K562 (cell line): ENCODE data around the gene AGK. TPM values are rescaled to one million over a fixed set of nuclear protein-coding genes. Genes with fewer than 3 reads are reported as not detected.

Experiments
- ATAC-seq: fragments of 200-7000 bp; cut with Tn5 transposase; 3 replicates; pipeline ENCODE4 v1.9.1; 2020; ENCODE audit warnings: moderate library complexity
- BruUV-seq: library from RNA; stranded (reverse); fragments of 400-500 nt; replicated peaks from 2 replicates; lab custom pipeline; 2021; lab: Mats Ljungman, UMichigan
- CTCF ChIA-PET: fragments of 300-600 bp; formaldehyde crosslinking; extraction: SDS; loops from one replicate; lab custom pipeline; 2021; ENCODE audit warnings: low intra/inter-chr PET ratio; lab: Yijun Ruan, JAX
- POLR2A ChIA-PET: fragments of 300-600, 350-650 bp; sonication (Branson Sonifier 250); formaldehyde crosslinking; extraction: SDS; loops from one replicate; lab custom pipeline; 2021; ENCODE audit warnings: antibody characterized with exemption, inconsistent platforms; lab: Yijun Ruan, JAX
- DNase-seq, 4 experiments: peaks; one replicate each; pipeline versions ENCODE4 v3.0.0 to v3.0.0-alpha.2; 2011 to 2018; ENCODE audit warnings: low spot score in 3 of 4, mixed read lengths in 3 of 4; ENCODE audit errors: extremely low read depth in 1 of 4
- FAIRE-seq: peaks from 2 replicates; lab custom pipeline; 2011; peaks lifted over from hg19 to GRCh38; lab: Jason Lieb, UNC
- H2AFZ ChIP-seq: 2 replicates; pipeline ENCODE4 v1.6.0; 2011; ENCODE audit warnings: low read depth, low read length, control low read depth, inconsistent platforms
- H3K27ac ChIP-seq: fragments of 200-600 bp; 3 replicates; pipeline ENCODE4 v1.8.0; 2011; ENCODE audit warnings: low read depth, mild to moderate bottlenecking, control low read depth, inconsistent platforms, low read length, moderate library complexity, mixed read lengths; ENCODE audit errors: extremely low read depth
- H3K27me3 ChIP-seq, 2 experiments: fragments of 300-600 bp in 1 of 2; 2 replicates in 1 of 2; 3 replicates in 1 of 2; pipeline versions ENCODE4 v1.6.0 to v1.8.0; 2011; ENCODE audit warnings: inconsistent platforms in 2 of 2, low read length in 2 of 2, mild to moderate bottlenecking in 1 of 2, mixed read lengths in 1 of 2, moderate library complexity in 1 of 2; ENCODE audit not compliant: control insufficient read depth in 2 of 2, insufficient read depth in 2 of 2
- H3K36me3 ChIP-seq: fragments of 300-600 bp; 3 replicates; pipeline ENCODE4 v1.8.0; 2011; ENCODE audit warnings: mild to moderate bottlenecking, low read length, inconsistent platforms; ENCODE audit not compliant: control insufficient read depth, insufficient read depth
- H3K4me1 ChIP-seq, 2 experiments: fragments of 200-600 bp in 1 of 2; replicated peaks in 1 of 2; 2 replicates in 1 of 2; 3 replicates in 1 of 2; pipeline versions ENCODE4 v1.5.1 to v1.8.0; 2011; ENCODE audit warnings: inconsistent platforms in 2 of 2, low read length in 2 of 2, mild to moderate bottlenecking in 1 of 2, mixed read lengths in 1 of 2, moderate library complexity in 1 of 2; ENCODE audit not compliant: control insufficient read depth in 2 of 2, insufficient read depth in 2 of 2
- H3K4me2 ChIP-seq: 2 replicates; pipeline ENCODE4 v1.6.1; 2011; ENCODE audit warnings: low read length, control low read depth, inconsistent platforms, mixed read lengths; ENCODE audit not compliant: insufficient read depth
- H3K4me3 ChIP-seq: fragments of 200-600 bp; sonication (generic), shearing (Covaris generic); 2 replicates; pipeline ENCODE4 v1.5.1; 2016; ENCODE audit warnings: control low read depth, inconsistent platforms
- H3K79me2 ChIP-seq: fragments of 200-600 bp; 3 replicates; pipeline ENCODE4 v1.8.0; 2011; ENCODE audit warnings: low read length, inconsistent platforms; ENCODE audit not compliant: control insufficient read depth, insufficient read depth
- H3K9ac ChIP-seq, 2 experiments: 2 replicates each; pipeline versions ENCODE4 v1.6.0 to v1.6.1; 2011; ENCODE audit warnings: low read depth in 2 of 2, low read length in 2 of 2, control low read depth in 1 of 2, inconsistent platforms in 1 of 2, mild to moderate bottlenecking in 1 of 2, mixed read lengths in 1 of 2; ENCODE audit not compliant: insufficient read depth in 1 of 2
- H3K9me1 ChIP-seq: one replicate; pipeline ENCODE4 v1.6.0; 2011; ENCODE audit warnings: inconsistent platforms, mild to moderate bottlenecking, low read length, moderate library complexity; ENCODE audit not compliant: control insufficient read depth, insufficient read depth
- H3K9me3 ChIP-seq: replicated peaks from 2 replicates; pipeline ENCODE4 v1.5.1; 2011; ENCODE audit warnings: low read depth, low read length, inconsistent platforms; ENCODE audit not compliant: control insufficient read depth, insufficient read depth
- H4K20me1 ChIP-seq: replicated peaks from 2 replicates; pipeline ENCODE4 v1.6.1; 2011; ENCODE audit warnings: low read length, inconsistent platforms, mixed read lengths; ENCODE audit not compliant: control insufficient read depth, insufficient read depth
- ATF4 ChIP-seq: fragments of 450-650 bp; formaldehyde crosslinking; IDR thresholded peaks from 2 replicates; pipeline ENCODE4 v1.4.0; 2022; ENCODE audit warnings: mild to moderate bottlenecking, moderate library complexity
- C11orf30 ChIP-seq: fragments of 450-650 bp; IDR thresholded peaks from 2 replicates; pipeline ENCODE4 v1.6.1; 2016; ENCODE audit warnings: low read depth, mild to moderate bottlenecking
- E2F5 ChIP-seq: sonication (generic); formaldehyde crosslinking; IDR thresholded peaks from 2 replicates; pipeline ENCODE4 v1.8.0; 2022; ENCODE audit warnings: mild to moderate bottlenecking, missing genetic modification reagents
- HNRNPUL1 ChIP-seq: fragments of 200-400 bp; formaldehyde crosslinking; IDR thresholded peaks from 2 replicates; pipeline ENCODE4 v1.6.1; 2017; ENCODE audit warnings: low read length
- PURB ChIP-seq: sonication (generic); formaldehyde crosslinking; IDR thresholded peaks from 2 replicates; pipeline ENCODE4 v1.9.0; 2021; ENCODE audit warnings: low read depth, mild to moderate bottlenecking, missing genetic modification reagents
- SRSF7 ChIP-seq: fragments of 200-400 bp; formaldehyde crosslinking; optimal IDR thresholded peaks from 2 replicates; pipeline ENCODE3; 2017; ENCODE audit warnings: mild to moderate bottlenecking, low read depth, low read length
- ZNF316 ChIP-seq: fragments of 450-650 bp; IDR thresholded peaks from 2 replicates; pipeline ENCODE4 v1.6.1; 2016
- WGBS: fragments of 100-300 bp; shearing (Covaris generic); methylation state at CpG from one replicate; pipeline ENCODE4 v1.1.6; 2016; ENCODE audit warnings: low coverage, mixed read lengths; ENCODE audit not compliant: insufficient coverage; ENCODE audit errors: missing lambda C conversion rate; 5-methylcytosine and 5-hydroxymethylcytosine counted together
- in situ Hi-C: fragments of 300-500 bp; cut with MboI; formaldehyde crosslinking; loops from 4 replicates; pipeline ENCODE4 v1.15.0; 2018; ENCODE audit warnings: inconsistent platforms, mixed read lengths
- intact Hi-C: fragments of 100-400 bp; cut with micrococcal nuclease; formaldehyde crosslinking; loops from 2 replicates; pipeline ENCODE4 v1.14.2; 2022
- polyA plus RNA-seq, 8 experiments: library from polyadenylated mRNA; depleted of rRNA in 4 of 8; stranded (reverse) in 5 of 8; unstranded in 3 of 8; fragments of >200 nt; fragmentation: Nextera tagmentation in 2 of 8; fragmentation: Illumina TruSeq in 1 of 8; extraction: Ambion mirVana in 2 of 8; extraction: Trizol in 1 of 8; gene quantifications; 2 replicates each; pipeline versions ENCODE4 v1.2.1 to v1.2.3, GENCODE V29; 2011 to 2014; ENCODE audit warnings: inconsistent platforms in 1 of 8, missing spikeins in 1 of 8
- total RNA-seq, 7 experiments: library from RNA; depleted of rRNA in 6 of 7; stranded (reverse); fragments of >200 nt in 6 of 7; fragmentation: Illumina TruSeq in 2 of 7; extraction: Trizol in 2 of 7; gene quantifications; 2 replicates each; pipeline versions ENCODE4 v1.2.1 to v1.2.3, GENCODE V29; 2011 to 2021; ENCODE audit warnings: low replicate concordance in 1 of 7

The AGK gene
- total and polyA plus RNA-seq, 9 of the 15 experiments (the other 6 are each of a cell fraction or from before 2014, with no cell fraction given) = 50.7 to 128 (median 71.8) TPM

GRCh38 chr7:141559961-141560360, 8.8 kb downstream of the AGK start:
- 47% methylated on average over 1 of the region's 1 CpG for WGBS
- 0 out of 2 replicates have a peak, but pooled peaks cover 2% of the 10 kb centered on the region for H3K9me3 ChIP-seq
- no peaks in the 10 kb centered on the region for H3K27me3 ChIP-seq
- TF ChIP-seq HNRNPUL1 (no peak), ZNF316 (0 out of 2 replicates have a peak, but pooled peaks have one; percentile 52), ATF4 (CRISPR knock-in tag) (no peak), C11orf30 (peak; percentile 19; the same call in 1 of the 2 replicates), E2F5 (CRISPR knock-in tag) (no peak), PURB (CRISPR knock-in tag) (no peak), SRSF7 (no peak)
- no peak overlapping the region for H3K27ac ChIP-seq
- H3K36me3 ChIP-seq = peaks cover 68% of the 10 kb centered on the region; the same call in 2 of the 3 replicates
- no peak for ATAC-seq
- H3K4me3 ChIP-seq = no peak overlapping the region
- no peaks in the 10 kb centered on the region for H3K9me1 ChIP-seq
- intact Hi-C loops (no loop called here), in situ Hi-C loops (no loop called here)
- no peak overlapping the region for H3K9ac ChIP-seq
- H3K4me2 ChIP-seq = no peak overlapping the region
- no peak for DNase-seq
- no peak for FAIRE-seq
- POLR2A ChIA-PET = no interaction called here
- BruUV-seq = no TSS peak
- H4K20me1 ChIP-seq = no peaks in the 10 kb centered on the region
- H3K79me2 ChIP-seq = peaks cover 5% of the 10 kb centered on the region
- H2AFZ ChIP-seq = no peak overlapping the region
- H3K4me1 ChIP-seq = no peaks in the 10 kb centered on the region; a peak in 1 of 5 replicates
- CTCF ChIA-PET = no interaction called here
